HepG2 (cell line): ENCODE measurements around the gene MSI2. TPM values are rescaled to one million over a fixed set of nuclear protein-coding genes. Genes with fewer than 3 reads are reported as not detected.

Experiments
- ATF7-NPFF ChIP-seq: sonication (generic); formaldehyde crosslinking; IDR thresholded peaks from 2 replicates; pipeline ENCODE4 v1.8.1; 2023; ENCODE audit warnings: mild to moderate bottlenecking, low read depth, missing genetic modification reagents, moderate library complexity
- EEA1 ChIP-seq: sonication (generic); formaldehyde crosslinking; IDR thresholded peaks from 2 replicates; pipeline ENCODE4 v1.5.1; 2020; ENCODE audit warnings: mild to moderate bottlenecking, missing genetic modification reagents, borderline replicate concordance
- FOXJ3 ChIP-seq: sonication (generic); formaldehyde crosslinking; IDR thresholded peaks from 2 replicates; pipeline ENCODE4 v1.4.0; 2020; ENCODE audit warnings: missing genetic modification reagents, mild to moderate bottlenecking, borderline replicate concordance
- MIER3 ChIP-seq: IDR thresholded peaks from 2 replicates; pipeline ENCODE4 v1.6.1; 2016; ENCODE audit warnings: missing compliant biosample characterization, borderline replicate concordance
- NR2F6 ChIP-seq, 2 experiments: IDR thresholded peaks; 2 replicates each; pipeline ENCODE4 v1.6.1; 2016; ENCODE audit warnings: antibody characterized with exemption in 1 of 2, mild to moderate bottlenecking in 1 of 2
- PAX8 ChIP-seq: sonication (generic); formaldehyde crosslinking; IDR thresholded peaks from 2 replicates; pipeline ENCODE4 v1.8.0; 2022; ENCODE audit warnings: mild to moderate bottlenecking, missing genetic modification reagents, borderline replicate concordance
- PCBP2 ChIP-seq: fragments of 200-400 bp; formaldehyde crosslinking; optimal IDR thresholded peaks from 2 replicates; pipeline ENCODE3; 2018; ENCODE audit warnings: low read length, low read depth; ENCODE audit not compliant: poor library complexity, severe bottlenecking
- PHB2 ChIP-seq: fragments of 450-650 bp; IDR thresholded peaks from 2 replicates; pipeline ENCODE4 v1.6.1; 2018; ENCODE audit not compliant: partially characterized antibody
- SNAI1 ChIP-seq: sonication (generic); formaldehyde crosslinking; IDR thresholded peaks from 2 replicates; pipeline ENCODE4 v1.5.0; 2020; ENCODE audit warnings: mild to moderate bottlenecking, missing genetic modification reagents, borderline replicate concordance
- SP5 ChIP-seq: IDR thresholded peaks from 2 replicates; pipeline ENCODE4 v1.6.1; 2016; ENCODE audit warnings: low read depth, borderline replicate concordance
- TBX3 ChIP-seq: fragments of 450-650 bp; IDR thresholded peaks from 2 replicates; pipeline ENCODE4 v1.6.1; 2017; ENCODE audit warnings: antibody characterized with exemption, mild to moderate bottlenecking, inconsistent platforms, borderline replicate concordance
- ZFP1 ChIP-seq: IDR thresholded peaks from 2 replicates; pipeline ENCODE4 v1.6.1; 2016
- ZNF180 ChIP-seq: sonication (generic); formaldehyde crosslinking; IDR thresholded peaks from 2 replicates; pipeline ENCODE4 v1.4.0; 2020; ENCODE audit warnings: low read depth, missing genetic modification reagents, borderline replicate concordance
- ZNF230 ChIP-seq: sonication (generic); formaldehyde crosslinking; IDR thresholded peaks from 2 replicates; pipeline ENCODE4 v1.4.0; 2020; ENCODE audit warnings: mild to moderate bottlenecking, missing genetic modification reagents
- ZNF552 ChIP-seq: sonication (generic); formaldehyde crosslinking; IDR thresholded peaks from 2 replicates; pipeline ENCODE4 v1.9.0; 2022; ENCODE audit warnings: missing genetic modification reagents, mild to moderate bottlenecking, borderline replicate concordance
- ZNF768 ChIP-seq: sonication (generic); formaldehyde crosslinking; IDR thresholded peaks from 2 replicates; pipeline ENCODE4 v1.4.0; 2020; ENCODE audit warnings: missing genetic modification reagents
- ZSCAN21 ChIP-seq: sonication (generic); formaldehyde crosslinking; IDR thresholded peaks from 2 replicates; pipeline ENCODE4 v1.8.0; 2022; ENCODE audit warnings: mild to moderate bottlenecking, missing genetic modification reagents, moderate library complexity, borderline replicate concordance
- polyA plus RNA-seq, 8 experiments: library from polyadenylated mRNA; depleted of rRNA in 3 of 8; stranded (reverse) in 7 of 8; unstranded in 1 of 8; fragments of >200 nt; fragmentation: Illumina TruSeq in 4 of 8; extraction: Trizol in 4 of 8; gene quantifications; 2 replicates each; pipeline versions ENCODE4 v1.2.1 to v1.2.3, GENCODE V29; 2011 to 2016; ENCODE audit warnings: low read depth in 4 of 8, missing spikeins in 1 of 8, mixed read lengths in 1 of 8; ENCODE audit not compliant: insufficient read depth in 1 of 8
- total RNA-seq, 5 experiments: library from RNA; depleted of rRNA; stranded (reverse); fragments of >200 nt; fragmentation: Illumina TruSeq; extraction: Trizol; gene quantifications; 2 replicates each; pipeline ENCODE4 v1.2.3, GENCODE V29; 2016; ENCODE audit warnings: low read depth in 1 of 5
- TF ChIP-seq, protein P1 (sequence below), 2 experiments: sonication (generic) in 1 of 2; formaldehyde crosslinking in 1 of 2; IDR thresholded peaks; 2 replicates each; pipeline versions ENCODE4 v1.5.1 to v1.6.1; 2011 to 2020; ENCODE audit warnings: borderline replicate concordance in 1 of 2, low read depth in 1 of 2, low read length in 1 of 2, mild to moderate bottlenecking in 1 of 2, missing genetic modification reagents in 1 of 2, moderate library complexity in 1 of 2
- TF ChIP-seq, protein P2 (sequence below): sonication (generic); formaldehyde crosslinking; IDR thresholded peaks from 2 replicates; pipeline ENCODE4 v1.8.0; 2022; ENCODE audit warnings: missing genetic modification reagents, low read depth, mild to moderate bottlenecking, borderline replicate concordance
- TF ChIP-seq, protein P3 (sequence below): sonication (generic); formaldehyde crosslinking; IDR thresholded peaks from 2 replicates; pipeline ENCODE4 v1.4.0; 2020; ENCODE audit warnings: mild to moderate bottlenecking, missing genetic modification reagents, borderline replicate concordance
- TF ChIP-seq, protein P4 (sequence below): IDR thresholded peaks from 2 replicates; pipeline ENCODE4 v1.6.1; 2016; ENCODE audit warnings: low read depth, control low read depth
- TF ChIP-seq, protein P5 (sequence below): sonication (generic); formaldehyde crosslinking; IDR thresholded peaks from 2 replicates; pipeline ENCODE4 v1.4.0; 2020; ENCODE audit warnings: mild to moderate bottlenecking, missing genetic modification reagents

The MSI2 gene
- total and polyA plus RNA-seq, 2 of the 13 experiments (the other 11 are each of a cell fraction or from before 2014, with no cell fraction given): 77.5 to 78.4 TPM

DNA sequence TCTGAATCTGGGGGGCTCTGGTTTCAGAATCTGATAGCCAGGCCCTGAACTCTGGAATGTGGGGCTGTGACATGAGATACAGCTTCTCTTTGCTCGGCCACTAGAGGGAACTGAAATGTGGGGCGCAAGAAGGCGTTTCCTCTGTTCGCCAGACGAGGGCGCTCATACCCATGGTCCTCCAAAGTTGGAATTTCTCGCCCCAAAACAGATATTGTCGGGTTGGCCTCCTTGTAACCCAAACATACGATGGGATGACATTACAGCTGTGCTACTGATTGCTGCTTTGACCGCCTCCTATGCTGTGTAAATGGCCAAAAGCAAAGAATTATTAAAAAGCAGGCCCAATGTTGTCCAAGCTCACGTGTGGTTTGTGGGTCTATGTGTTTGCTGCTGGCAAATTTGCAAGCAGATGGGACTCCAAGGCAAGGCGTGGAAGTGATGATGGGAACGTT lies 13.1 kb upstream of the MSI2 start (continued):
- TF ChIP-seq, protein P1, sequence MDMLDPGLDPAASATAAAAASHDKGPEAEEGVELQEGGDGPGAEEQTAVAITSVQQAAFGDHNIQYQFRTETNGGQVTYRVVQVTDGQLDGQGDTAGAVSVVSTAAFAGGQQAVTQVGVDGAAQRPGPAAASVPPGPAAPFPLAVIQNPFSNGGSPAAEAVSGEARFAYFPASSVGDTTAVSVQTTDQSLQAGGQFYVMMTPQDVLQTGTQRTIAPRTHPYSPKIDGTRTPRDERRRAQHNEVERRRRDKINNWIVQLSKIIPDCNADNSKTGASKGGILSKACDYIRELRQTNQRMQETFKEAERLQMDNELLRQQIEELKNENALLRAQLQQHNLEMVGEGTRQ (IDR thresholded peaks at IDR 0.05; ENCODE audit: low read depth, low read length): no peak
- TF ChIP-seq, protein P1 (CRISPR knock-in tag; IDR thresholded peaks at IDR 0.05; ENCODE audit: borderline replicate concordance): no peak
- TF ChIP-seq PHB2 (no peak), ZNF230 (no peak), PAX8 (CRISPR knock-in tag) (no peak), ZFP1 (CRISPR knock-in tag) (0 out of 2 replicates have a peak, but pooled peaks have one; percentile 48), ZNF180 (CRISPR knock-in tag) (no peak; the same call in 1 of the 2 replicates), PCBP2 (no peak), SNAI1 (CRISPR knock-in tag) (0 out of 2 replicates have a peak, but pooled peaks have one; percentile 48), ZNF552 (CRISPR knock-in tag) (no peak), NR2F6 (IDR thresholded peaks at IDR 0.05) (no peak), NR2F6 (CRISPR knock-in tag; IDR thresholded peaks at IDR 0.05) (0 out of 2 replicates have a peak, but pooled peaks have one; percentile 42), ATF7-NPFF (CRISPR knock-in tag) (no peak), ZSCAN21 (CRISPR knock-in tag) (no peak), EEA1 (CRISPR knock-in tag) (no peak), FOXJ3 (CRISPR knock-in tag) (no peak; the same call in 1 of the 2 replicates), ZNF768 (no peak; the same call in 1 of the 2 replicates), SP5 (CRISPR knock-in tag) (no peak), MIER3 (CRISPR knock-in tag) (peak; percentile 60; the same call in 1 of the 2 replicates), TBX3 (no peak)
- TF ChIP-seq, protein P2, sequence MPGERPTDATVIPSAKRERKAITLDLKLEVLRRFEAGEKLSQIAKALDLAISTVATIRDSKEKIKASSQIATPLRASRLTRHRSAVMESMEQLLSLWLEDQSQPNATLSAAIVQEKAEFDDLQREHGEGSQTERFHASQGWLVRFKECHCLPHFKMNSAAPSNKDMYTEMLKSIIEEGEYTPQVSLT (CRISPR knock-in tag): no peak
- TF ChIP-seq, protein P3, sequence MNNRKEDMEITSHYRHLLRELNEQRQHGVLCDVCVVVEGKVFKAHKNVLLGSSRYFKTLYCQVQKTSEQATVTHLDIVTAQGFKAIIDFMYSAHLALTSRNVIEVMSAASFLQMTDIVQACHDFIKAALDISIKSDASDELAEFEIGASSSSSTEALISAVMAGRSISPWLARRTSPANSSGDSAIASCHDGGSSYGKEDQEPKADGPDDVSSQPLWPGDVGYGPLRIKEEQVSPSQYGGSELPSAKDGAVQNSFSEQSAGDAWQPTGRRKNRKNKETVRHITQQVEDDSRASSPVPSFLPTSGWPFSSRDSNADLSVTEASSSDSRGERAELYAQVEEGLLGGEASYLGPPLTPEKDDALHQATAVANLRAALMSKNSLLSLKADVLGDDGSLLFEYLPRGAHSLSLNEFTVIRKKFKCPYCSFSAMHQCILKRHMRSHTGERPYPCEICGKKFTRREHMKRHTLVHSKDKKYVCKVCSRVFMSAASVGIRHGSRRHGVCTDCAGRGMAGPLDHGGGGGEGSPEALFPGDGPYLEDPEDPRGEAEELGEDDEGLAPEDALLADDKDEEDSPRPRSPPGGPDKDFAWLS (CRISPR knock-in tag): no peak
- TF ChIP-seq, protein P4, sequence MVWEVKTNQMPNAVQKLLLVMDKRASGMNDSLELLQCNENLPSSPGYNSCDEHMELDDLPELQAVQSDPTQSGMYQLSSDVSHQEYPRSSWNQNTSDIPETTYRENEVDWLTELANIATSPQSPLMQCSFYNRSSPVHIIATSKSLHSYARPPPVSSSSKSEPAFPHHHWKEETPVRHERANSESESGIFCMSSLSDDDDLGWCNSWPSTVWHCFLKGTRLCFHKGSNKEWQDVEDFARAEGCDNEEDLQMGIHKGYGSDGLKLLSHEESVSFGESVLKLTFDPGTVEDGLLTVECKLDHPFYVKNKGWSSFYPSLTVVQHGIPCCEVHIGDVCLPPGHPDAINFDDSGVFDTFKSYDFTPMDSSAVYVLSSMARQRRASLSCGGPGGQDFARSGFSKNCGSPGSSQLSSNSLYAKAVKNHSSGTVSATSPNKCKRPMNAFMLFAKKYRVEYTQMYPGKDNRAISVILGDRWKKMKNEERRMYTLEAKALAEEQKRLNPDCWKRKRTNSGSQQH (CRISPR knock-in tag): no peak
- TF ChIP-seq, protein P5, sequence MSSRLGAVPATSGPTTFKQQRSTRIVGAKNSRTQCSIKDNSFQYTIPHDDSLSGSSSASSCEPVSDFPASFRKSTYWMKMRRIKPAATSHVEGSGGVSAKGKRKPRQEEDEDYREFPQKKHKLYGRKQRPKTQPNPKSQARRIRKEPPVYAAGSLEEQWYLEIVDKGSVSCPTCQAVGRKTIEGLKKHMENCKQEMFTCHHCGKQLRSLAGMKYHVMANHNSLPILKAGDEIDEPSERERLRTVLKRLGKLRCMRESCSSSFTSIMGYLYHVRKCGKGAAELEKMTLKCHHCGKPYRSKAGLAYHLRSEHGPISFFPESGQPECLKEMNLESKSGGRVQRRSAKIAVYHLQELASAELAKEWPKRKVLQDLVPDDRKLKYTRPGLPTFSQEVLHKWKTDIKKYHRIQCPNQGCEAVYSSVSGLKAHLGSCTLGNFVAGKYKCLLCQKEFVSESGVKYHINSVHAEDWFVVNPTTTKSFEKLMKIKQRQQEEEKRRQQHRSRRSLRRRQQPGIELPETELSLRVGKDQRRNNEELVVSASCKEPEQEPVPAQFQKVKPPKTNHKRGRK (CRISPR knock-in tag): no peak
